Mesenchymal stem cell (in vitro differentiated cells and primary cell): ENCODE results near the gene C1QTNF2.

Experiments used
- DNase-seq: peaks from one replicate; pipeline ENCODE4 v3.0.0-alpha.2; 2013
- H2AFZ ChIP-seq: one replicate; pipeline ENCODE4 v1.6.1; 2013; ENCODE audit warnings: low read depth, mild to moderate bottlenecking, control low read depth, inconsistent platforms, low read length, moderate library complexity
- H2AK5ac ChIP-seq: 2 replicates; pipeline ENCODE4 v1.6.1; 2013; ENCODE audit warnings: low read length, moderate library complexity, mild to moderate bottlenecking, inconsistent platforms; ENCODE audit not compliant: severe bottlenecking
- H2BK120ac ChIP-seq: one replicate; pipeline ENCODE4 v1.6.1; 2013; ENCODE audit warnings: low read depth, mild to moderate bottlenecking, inconsistent platforms, low read length, moderate library complexity
- H2BK12ac ChIP-seq, 2 experiments: one replicate each; pipeline ENCODE4 v1.6.1; 2013; ENCODE audit warnings: inconsistent platforms in 2 of 2, low read length in 2 of 2, mild to moderate bottlenecking in 2 of 2, moderate library complexity in 2 of 2, control low read depth in 1 of 2
- H2BK15ac ChIP-seq: one replicate; pipeline ENCODE4 v1.6.1; 2013; ENCODE audit warnings: mild to moderate bottlenecking, low read depth, inconsistent platforms; ENCODE audit not compliant: poor library complexity, severe bottlenecking
- H2BK5ac ChIP-seq: 2 replicates; pipeline ENCODE4 v1.6.1; 2013; ENCODE audit warnings: low read depth, mild to moderate bottlenecking, low read length, control low read depth, inconsistent platforms; ENCODE audit not compliant: poor library complexity, severe bottlenecking
- H3K14ac ChIP-seq, 2 experiments: one replicate each; pipeline ENCODE4 v1.6.1; 2013; ENCODE audit warnings: inconsistent platforms in 2 of 2, low read length in 2 of 2, control low read depth in 1 of 2, mild to moderate bottlenecking in 1 of 2, moderate library complexity in 1 of 2
- H3K18ac ChIP-seq, 2 experiments: one replicate each; pipeline ENCODE4 v1.6.1; 2013; ENCODE audit warnings: inconsistent platforms in 2 of 2, low read length in 2 of 2, control low read depth in 1 of 2, low read depth in 1 of 2, mild to moderate bottlenecking in 1 of 2
- H3K23ac ChIP-seq, 2 experiments: one replicate each; pipeline ENCODE4 v1.6.1; 2013; ENCODE audit warnings: inconsistent platforms in 2 of 2, low read length in 2 of 2, mild to moderate bottlenecking in 2 of 2, moderate library complexity in 2 of 2, control low read depth in 1 of 2
- H3K27ac ChIP-seq: 2 replicates; pipeline ENCODE4 v1.5.1; 2013; ENCODE audit warnings: mild to moderate bottlenecking, moderate library complexity, low read length, control low read depth, inconsistent platforms; ENCODE audit not compliant: poor library complexity, severe bottlenecking
- H3K27me3 ChIP-seq, 2 experiments: 2 replicates each; pipeline versions ENCODE4 v1.6.1 to v1.7.0; 2013; ENCODE audit warnings: low read length in 2 of 2, mild to moderate bottlenecking in 2 of 2, moderate library complexity in 2 of 2, control low read depth in 1 of 2, inconsistent platforms in 1 of 2; ENCODE audit not compliant: control insufficient read depth in 1 of 2, insufficient read depth in 1 of 2
- H3K36me3 ChIP-seq, 2 experiments: 2 replicates each; pipeline versions ENCODE4 v1.6.1 to v1.7.0; 2013; ENCODE audit warnings: low read length in 2 of 2, control low read depth in 1 of 2, inconsistent platforms in 1 of 2, low read depth in 1 of 2, mild to moderate bottlenecking in 1 of 2; ENCODE audit not compliant: insufficient read depth in 2 of 2, control insufficient read depth in 1 of 2
- H3K4ac ChIP-seq, 2 experiments: one replicate each; pipeline ENCODE4 v1.6.1; 2013; ENCODE audit warnings: inconsistent platforms in 2 of 2, low read length in 2 of 2, mild to moderate bottlenecking in 2 of 2, moderate library complexity in 2 of 2, control low read depth in 1 of 2, low read depth in 1 of 2
- H3K4me1 ChIP-seq: 2 replicates; pipeline ENCODE4 v1.6.1; 2013; ENCODE audit warnings: low read depth, low read length, control low read depth; ENCODE audit not compliant: control insufficient read depth, insufficient read depth
- H3K4me2 ChIP-seq: 2 replicates; pipeline ENCODE4 v1.6.1; 2013; ENCODE audit warnings: low read length, mild to moderate bottlenecking, inconsistent platforms; ENCODE audit not compliant: poor library complexity, severe bottlenecking
- H3K4me3 ChIP-seq, 2 experiments: 2 replicates each; pipeline versions ENCODE4 v1.5.1 to v1.7.0; 2013; ENCODE audit warnings: low read length in 2 of 2, mild to moderate bottlenecking in 2 of 2, control low read depth in 1 of 2, low read depth in 1 of 2; ENCODE audit not compliant: insufficient read depth in 1 of 2
- H3K79me1 ChIP-seq: replicated peaks from 2 replicates; pipeline ENCODE4 v1.6.1; 2013; ENCODE audit warnings: mild to moderate bottlenecking, control low read depth, low read length, inconsistent platforms; ENCODE audit not compliant: poor library complexity, severe bottlenecking
- H3K9ac ChIP-seq: 2 replicates; pipeline ENCODE4 v1.7.0; 2013; ENCODE audit warnings: mild to moderate bottlenecking, low read length, moderate library complexity
- H3K9me3 ChIP-seq: 2 replicates; pipeline ENCODE4 v1.7.0; 2013; ENCODE audit warnings: mild to moderate bottlenecking, low read length; ENCODE audit not compliant: control insufficient read depth
- H4K8ac ChIP-seq: one replicate; pipeline ENCODE4 v1.6.1; 2013; ENCODE audit warnings: inconsistent platforms, mild to moderate bottlenecking, low read length, moderate library complexity
- H4K91ac ChIP-seq: one replicate; pipeline ENCODE4 v1.6.1; 2013; ENCODE audit warnings: mild to moderate bottlenecking, low read length, inconsistent platforms
- WGBS: methylation state at CpG from one replicate; pipeline ENCODE4 v1.1.7; 2013; ENCODE audit warnings: mixed read lengths; 5-methylcytosine and 5-hydroxymethylcytosine counted together

C1QTNF2 gene

GRCh38 chr5:160305319-160305718 lies 65.1 kb downstream of the C1QTNF2 start:
- Histone ChIP-seq H3K14ac (no peak overlapping the region), H2AFZ (no peak overlapping the region), H3K4me2 (no peak overlapping the region), H3K27ac (no peak overlapping the region), H4K91ac (no peak overlapping the region), H3K4me3 (no peak overlapping the region), H2BK12ac (no peak overlapping the region), H2BK15ac (no peak overlapping the region), H3K36me3 (peaks cover 0 to 22% of the 10 kb centered on the region in 2 experiments), H3K4ac (no peak overlapping the region), H3K79me1 (peaks cover 28% of the 10 kb centered on the region), H4K8ac (no peak overlapping the region), H3K18ac (no peak overlapping the region), H3K4me1 (peaks cover 1% of the 10 kb centered on the region), H3K23ac (no peak overlapping the region), H3K27me3 (peaks cover 0 to 42% of the 10 kb centered on the region in 2 experiments), H3K9ac (no peak overlapping the region), H2AK5ac (no peak overlapping the region), H2BK5ac (no peak overlapping the region), H3K9me3 (no peaks in the 10 kb centered on the region), H2BK120ac (no peak overlapping the region)
- 93% methylated on average over 8 of the region's 10 CpGs for WGBS
- DNase-seq: no peak

- no peak overlapping the region for H3K9ac ChIP-seq
- H2AK5ac ChIP-seq: no peak overlapping the region
- H2BK15ac ChIP-seq: no peak overlapping the region
- H3K23ac ChIP-seq: no peak overlapping the region
- no peak overlapping the region for H2AFZ ChIP-seq
- H3K4ac ChIP-seq: no peak overlapping the region
- peaks cover 1% of the 10 kb centered on the region for H3K4me1 ChIP-seq
- H2BK5ac ChIP-seq: no peak overlapping the region
- no peak overlapping the region for H4K8ac ChIP-seq
- no peak overlapping the region for H3K4me2 ChIP-seq
- H3K36me3 ChIP-seq: peaks cover 0 to 28% of the 10 kb centered on the region in 2 experiments
- 81% methylated on average over 3 of the region's 3 CpGs for WGBS
- DNase-seq: no peak
- peak overlapping the region in 1 of 2 experiments; percentile 18 for H2BK12ac ChIP-seq
- H4K91ac ChIP-seq: no peak overlapping the region
- H3K14ac ChIP-seq: no peak overlapping the region
- no peak overlapping the region for H2BK120ac ChIP-seq
- no peak overlapping the region for H3K4me3 ChIP-seq
- no peaks in the 10 kb centered on the region for H3K9me3 ChIP-seq
- peaks cover 27% of the 10 kb centered on the region for H3K79me1 ChIP-seq
- no peak overlapping the region for H3K27ac ChIP-seq
- H3K27me3 ChIP-seq: peaks cover 0 to 25% of the 10 kb centered on the region in 2 experiments
- H3K18ac ChIP-seq: no peak overlapping the region
Measured at GRCh38 chr5:160303690-160304089, 66.7 kb downstream of the C1QTNF2 start.

GRCh38 chr5:160298189-160298588 lies 72.2 kb downstream of the C1QTNF2 start:
- H3K27ac ChIP-seq: no peak overlapping the region
- 95% methylated on average over 10 of the region's 10 CpGs for whole genome bisulfite sequencing

GRCh38 chr5:160297776-160298175 lies 72.7 kb downstream of the C1QTNF2 start:
- Histone ChIP-seq H4K91ac (no peak overlapping the region), H3K18ac (no peak overlapping the region), H3K27ac (no peak overlapping the region), H2AK5ac (no peak overlapping the region), H3K4ac (no peak overlapping the region), H2BK120ac (no peak overlapping the region), H3K79me1 (peaks cover 46% of the 10 kb centered on the region), H3K36me3 (peaks cover 0 to 23% of the 10 kb centered on the region in 2 experiments), H3K14ac (no peak overlapping the region), H3K4me2 (no peak overlapping the region), H3K4me3 (no peak overlapping the region), H3K4me1 (peaks cover 3% of the 10 kb centered on the region), H2BK12ac (no peak overlapping the region), H4K8ac (no peak overlapping the region), H3K27me3 (peaks cover 0 to 16% of the 10 kb centered on the region in 2 experiments), H2BK15ac (no peak overlapping the region), H2BK5ac (no peak overlapping the region), H3K9ac (no peak overlapping the region), H2AFZ (no peak overlapping the region), H3K9me3 (no peaks in the 10 kb centered on the region), H3K23ac (no peak overlapping the region)
- no peak for DNase-seq
- 91% methylated on average over 5 of the region's 5 CpGs for WGBS

More at GRCh38 chr5:160298189-160298588, 72.2 kb downstream of the C1QTNF2 start:
- Histone ChIP-seq H2BK5ac (no peak overlapping the region), H3K18ac (no peak overlapping the region), H3K79me1 (peaks cover 46% of the 10 kb centered on the region), H3K4me1 (peaks cover 3% of the 10 kb centered on the region), H3K36me3 (peaks cover 0 to 23% of the 10 kb centered on the region in 2 experiments), H2BK15ac (no peak overlapping the region), H2BK12ac (no peak overlapping the region), H3K4me3 (no peak overlapping the region), H4K91ac (no peak overlapping the region), H3K9me3 (no peaks in the 10 kb centered on the region), H3K4ac (no peak overlapping the region), H3K9ac (no peak overlapping the region), H4K8ac (no peak overlapping the region), H2BK120ac (no peak overlapping the region), H3K23ac (no peak overlapping the region), H3K4me2 (no peak overlapping the region), H3K14ac (no peak overlapping the region), H2AFZ (no peak overlapping the region), H2AK5ac (no peak overlapping the region), H3K27me3 (peaks cover 0 to 16% of the 10 kb centered on the region in 2 experiments)
- DNase-seq: no peak
